ENCODE measurements around the gene ECT2.
"Not testable (repeated sequence)": the region's sequence is repeated elsewhere in the genome, so short reads cannot be mapped to it uniquely, and the experiment has no call there.

Gene ECT2

DNA sequence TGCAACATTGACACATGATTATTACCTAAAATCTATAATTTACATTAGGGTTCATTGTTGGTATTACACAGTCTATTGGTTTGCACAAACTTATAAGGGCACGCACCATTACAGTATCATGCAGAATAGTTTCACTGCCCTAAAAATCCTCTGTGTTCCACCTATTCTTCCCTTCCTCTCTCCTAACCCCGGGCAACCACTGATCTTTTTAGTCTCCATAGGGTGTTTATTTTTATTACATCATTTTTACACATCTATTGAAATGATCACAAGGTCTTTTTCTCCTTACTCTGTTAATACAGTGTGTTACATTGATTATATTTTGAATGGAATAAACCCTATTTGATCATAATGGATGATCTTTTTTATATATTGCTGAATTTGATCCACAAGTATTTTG is 15.5 kb upstream of the ECT2 start:
- no peak for DNase-seq (ENCODE audit: low read depth)

- DNase-seq (ENCODE audit: low read depth): no peak
Measured at GRCh38 chr3:172739462-172739861, 11.1 kb upstream of the ECT2 start.

GRCh38 chr3:172746475-172746874 is 4.1 kb upstream of the ECT2 start:
- no peak for DNase-seq (ENCODE audit: low read depth)

DNA sequence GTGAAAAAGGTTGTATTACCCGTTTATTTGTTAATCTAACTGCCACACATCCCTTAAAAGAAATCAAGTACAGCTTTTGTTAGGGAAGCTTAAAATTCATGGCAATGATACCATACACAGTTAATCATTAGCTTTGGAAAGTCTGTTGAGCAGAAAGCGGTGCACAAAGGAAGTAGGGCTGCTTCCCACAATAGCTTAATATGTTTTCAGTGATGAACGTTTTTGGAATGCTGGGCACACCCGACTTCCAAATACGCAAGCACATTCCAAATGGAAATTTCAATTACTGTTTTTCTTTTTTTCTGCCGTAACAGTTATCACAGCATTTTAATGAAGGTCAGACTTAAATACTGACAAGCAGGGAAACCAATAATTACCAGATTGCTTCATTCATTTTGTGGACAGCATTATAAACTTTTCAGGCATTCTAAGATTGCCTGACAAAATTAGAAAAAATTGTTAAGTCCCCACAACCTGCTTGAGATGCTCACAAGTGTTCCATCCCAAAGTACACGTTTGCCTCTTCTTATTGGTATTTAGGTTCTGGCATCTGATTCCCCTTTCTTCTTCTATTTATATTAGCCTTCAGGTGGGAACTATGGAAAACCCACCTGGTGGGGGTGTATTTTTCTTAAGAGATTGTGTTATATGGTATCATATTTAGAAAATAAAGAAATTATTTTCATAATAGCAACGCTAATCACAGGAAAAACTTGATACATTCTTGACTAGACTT is 1.1 kb upstream of the ECT2 start:
- DNase-seq (ENCODE audit: low read depth): no peak

DNA sequence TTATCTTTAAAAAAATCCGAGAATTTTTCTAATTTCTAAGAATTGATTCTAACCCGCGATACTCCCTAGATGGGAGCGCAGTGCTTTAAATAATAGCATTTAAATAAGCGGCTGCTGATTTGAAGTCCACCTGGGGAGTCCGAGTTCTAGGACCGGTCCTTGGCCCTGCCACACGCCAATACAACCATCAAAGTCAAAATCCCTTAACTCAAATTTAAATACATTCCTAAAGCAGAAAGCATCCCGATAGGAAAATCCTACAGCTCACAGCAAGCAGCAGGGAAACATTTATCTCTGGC is 508 bp upstream of the ECT2 start:
- DNase-seq (ENCODE audit: low read depth): no peak

DNA sequence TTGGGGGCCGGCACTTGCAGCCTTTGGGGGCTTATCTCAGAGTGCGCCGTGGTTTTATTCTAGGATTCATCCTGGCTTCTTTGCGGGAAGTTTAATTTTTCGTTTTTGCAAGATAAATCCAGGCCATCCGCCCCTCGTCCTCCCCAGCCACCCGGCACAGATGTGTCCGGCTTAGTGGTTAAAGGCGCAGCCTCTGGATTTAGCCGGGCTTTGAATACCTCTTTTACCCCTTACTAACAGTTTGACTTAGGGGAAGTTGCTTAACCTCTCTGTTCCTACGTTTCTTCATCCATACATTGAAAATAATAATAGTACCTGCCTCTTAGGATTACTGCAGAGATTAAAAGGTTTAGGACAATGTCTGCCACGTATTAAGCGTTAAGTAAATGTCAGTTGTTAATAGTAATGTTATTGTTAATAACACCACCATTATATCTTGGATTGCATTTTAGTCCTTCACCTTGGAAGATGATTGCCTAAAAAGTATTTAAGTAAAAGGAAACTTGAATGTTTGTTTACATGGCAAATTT is 714 bp downstream of the ECT2 start:
- DNase-seq (ENCODE audit: low read depth): no peak

DNA sequence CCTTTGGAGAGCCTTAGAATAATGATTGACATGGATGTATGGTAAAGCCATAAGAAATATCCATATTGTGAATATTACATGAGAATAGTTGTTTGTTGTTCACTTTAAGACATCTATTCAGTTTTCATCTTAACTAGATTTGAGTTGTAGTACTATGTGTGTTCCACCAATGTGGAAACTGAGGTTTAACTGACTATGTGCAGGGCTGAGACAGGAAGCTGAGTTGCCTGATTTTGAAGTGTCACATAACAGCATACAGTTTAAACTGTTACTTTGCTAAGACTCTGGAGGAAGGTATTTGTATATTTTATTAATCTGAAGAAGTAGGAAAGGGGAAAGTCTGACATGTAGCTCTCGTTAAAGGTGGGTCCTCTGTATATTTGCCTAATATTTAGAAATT is 2.1 kb downstream of the ECT2 start:
- no peak for DNase-seq (ENCODE audit: low read depth)

- DNase-seq (ENCODE audit: low read depth): no peak
Measured at GRCh38 chr3:172753125-172753524, 2.6 kb downstream of the ECT2 start.

GRCh38 chr3:172760416-172760815 is 9.9 kb downstream of the ECT2 start:
- not testable (repeated sequence) for DNase-seq (ENCODE audit: low read depth)

DNA sequence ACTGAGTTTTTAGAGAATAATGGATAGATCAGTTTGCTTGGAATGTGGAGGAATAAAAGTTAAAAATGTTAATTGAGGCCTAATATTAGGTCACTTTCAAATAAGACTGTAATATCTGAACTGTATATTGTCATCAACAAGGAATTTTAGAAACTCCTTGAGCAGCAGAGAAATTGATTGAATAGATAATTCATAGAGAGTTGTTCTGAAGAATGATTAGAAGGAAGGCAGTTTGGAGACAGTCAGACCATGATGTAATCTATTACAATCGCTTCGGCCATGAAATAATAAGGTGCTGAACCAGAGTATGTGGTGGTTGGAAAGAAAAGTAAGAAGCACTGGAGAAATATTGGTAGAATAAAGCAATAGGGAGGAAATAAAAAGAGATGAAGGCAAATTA is 15.7 kb downstream of the ECT2 start:
- DNase-seq (ENCODE audit: low read depth): no peak

DNA sequence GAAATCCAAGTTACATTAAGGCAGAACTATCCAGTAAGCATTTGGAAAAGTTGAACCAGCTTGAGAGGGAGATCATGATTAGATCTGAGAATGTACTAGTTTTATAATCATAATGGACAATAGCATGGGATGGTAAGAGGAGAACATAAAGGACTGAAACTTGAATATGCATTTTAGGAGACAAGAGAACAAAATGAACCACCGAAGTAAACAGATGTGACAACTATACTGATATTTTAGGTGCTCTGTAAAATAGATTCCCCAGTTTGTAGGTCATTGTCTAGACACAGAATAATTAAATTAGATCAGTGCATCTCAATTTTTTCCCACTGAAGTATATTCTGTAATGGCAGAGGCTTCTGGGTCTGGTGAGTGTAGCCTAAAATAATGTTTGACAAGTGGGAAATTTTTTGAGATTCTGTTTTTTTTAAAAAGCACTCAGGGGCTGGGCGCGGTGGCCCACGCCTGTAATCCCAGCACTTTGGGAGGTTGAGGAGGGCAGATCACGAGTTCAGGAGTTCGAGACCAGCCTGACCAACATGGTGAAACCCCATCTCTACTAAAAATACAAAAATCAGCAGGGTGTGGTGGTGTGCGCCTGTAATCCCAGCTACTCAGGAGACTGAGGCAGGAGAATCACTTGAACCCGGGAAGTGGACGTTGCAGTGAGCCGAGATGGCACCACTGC is 16.3 kb downstream of the ECT2 start:
- DNase-seq (ENCODE audit: low read depth): no peak

GRCh38 chr3:172770382-172770781 is 19.9 kb downstream of the ECT2 start:
- DNase-seq (ENCODE audit: low read depth): no peak

DNA sequence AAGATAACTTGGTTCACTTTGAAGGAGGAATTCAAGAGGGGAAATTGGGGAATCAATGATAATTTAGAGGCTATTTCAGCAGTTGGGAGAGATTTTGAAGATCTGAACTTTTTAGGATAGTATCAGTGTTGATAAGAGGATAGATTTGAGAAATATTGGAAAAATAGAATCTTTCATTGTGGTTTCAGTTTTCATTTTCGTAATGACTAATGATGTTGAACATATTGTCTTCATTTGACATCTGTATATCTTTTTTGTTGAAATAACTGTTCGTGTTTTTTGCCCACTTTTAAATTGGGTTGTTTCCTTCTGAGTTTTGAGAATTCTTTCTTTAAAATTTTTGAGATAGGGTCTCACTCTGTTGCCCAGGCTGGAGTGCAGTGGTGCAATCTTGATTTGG is 21.1 kb downstream of the ECT2 start:
- DNase-seq (ENCODE audit: low read depth): no peak

- DNase-seq (ENCODE audit: low read depth): no peak
Measured at GRCh38 chr3:172776049-172776717, 25.7 kb downstream of the ECT2 start.

DNA sequence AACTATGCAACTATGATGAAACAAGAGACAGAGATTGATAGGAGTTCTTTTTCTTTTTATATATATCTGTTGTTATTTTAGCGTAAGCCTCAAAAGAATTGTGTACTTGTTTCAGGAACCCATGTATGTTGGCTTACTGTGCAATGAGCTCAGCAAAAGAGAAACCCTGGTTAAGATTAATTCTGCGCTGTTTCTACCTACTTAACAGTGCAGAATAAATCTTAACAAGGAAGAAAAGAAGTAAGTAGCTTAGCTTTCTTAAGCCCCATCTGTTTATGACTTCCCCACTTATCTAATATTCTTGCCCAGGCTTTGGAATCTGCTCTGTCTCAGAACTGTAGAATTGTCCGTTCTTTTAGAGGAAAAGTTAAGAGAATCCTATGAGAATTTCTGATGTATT is 27.4 kb downstream of the ECT2 start:
- no peak for DNase-seq (ENCODE audit: low read depth)

- no peak for DNase-seq (ENCODE audit: low read depth)
Measured at GRCh38 chr3:172782235-172782634, 31.7 kb downstream of the ECT2 start.

GRCh38 chr3:172786036-172786435 is 35.5 kb downstream of the ECT2 start:
- no peak for DNase-seq (ENCODE audit: low read depth)

GRCh38 chr3:172787019-172787418 is 36.5 kb downstream of the ECT2 start:
- no peak for DNase-seq (ENCODE audit: low read depth)

DNA sequence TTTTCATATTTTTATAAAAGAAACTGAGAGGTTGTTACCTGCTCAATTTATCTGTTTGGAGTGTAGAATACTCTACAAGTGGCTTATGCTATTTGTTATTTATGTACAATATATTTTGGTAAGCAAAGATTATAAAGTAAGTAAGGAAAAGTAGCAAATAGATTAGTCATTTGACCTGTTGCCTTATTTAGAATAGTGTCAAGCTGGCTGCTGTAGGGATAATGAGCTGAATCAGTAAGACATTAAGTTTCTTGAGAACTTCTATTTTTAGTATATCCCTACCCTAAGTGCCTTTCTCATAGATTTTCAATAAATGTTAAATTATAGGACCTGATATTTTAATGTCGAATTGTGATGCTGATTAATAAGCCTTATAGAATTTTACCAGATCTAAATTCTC is 37.2 kb downstream of the ECT2 start:
- DNase-seq (ENCODE audit: low read depth): no peak

DNA sequence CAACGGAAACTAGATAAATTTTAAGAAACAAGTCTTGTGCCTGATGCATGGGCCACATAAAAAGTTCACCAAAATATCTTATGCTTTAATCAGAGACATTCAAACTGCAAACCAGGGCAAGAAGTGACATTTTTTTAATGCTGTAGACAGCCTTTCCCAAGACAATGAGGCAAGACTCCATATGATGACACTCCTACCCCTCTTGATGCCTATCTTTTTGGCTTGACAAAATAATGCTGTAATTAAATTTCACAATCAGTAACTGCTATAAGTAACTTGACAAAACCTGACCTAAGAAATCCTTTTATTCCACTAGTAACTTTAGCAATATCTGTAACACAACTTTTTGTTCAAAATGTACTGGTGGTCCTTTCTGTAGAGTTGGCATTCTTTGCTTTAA is 48.7 kb downstream of the ECT2 start:
- DNase-seq (ENCODE audit: low read depth): no peak

DNA sequence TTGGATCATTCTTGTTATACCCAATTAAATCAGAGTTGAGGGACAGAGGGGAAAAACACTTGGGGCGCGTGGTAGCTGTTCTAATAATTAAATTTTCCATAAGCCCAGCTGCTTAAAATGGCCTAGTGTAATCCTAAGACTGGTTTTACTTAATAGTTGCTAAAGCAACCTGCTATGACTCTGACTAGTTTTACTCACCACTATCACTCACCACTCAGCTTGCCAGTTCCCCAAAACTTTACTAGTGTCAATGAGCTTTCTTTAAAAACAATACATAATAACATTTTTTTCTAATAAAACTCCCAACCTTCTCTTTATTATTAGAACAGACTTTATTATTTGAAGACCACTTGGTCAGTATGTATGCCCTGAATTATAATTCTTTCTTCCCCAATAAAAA is 49.6 kb downstream of the ECT2 start:
- DNase-seq (ENCODE audit: low read depth): no peak

DNA sequence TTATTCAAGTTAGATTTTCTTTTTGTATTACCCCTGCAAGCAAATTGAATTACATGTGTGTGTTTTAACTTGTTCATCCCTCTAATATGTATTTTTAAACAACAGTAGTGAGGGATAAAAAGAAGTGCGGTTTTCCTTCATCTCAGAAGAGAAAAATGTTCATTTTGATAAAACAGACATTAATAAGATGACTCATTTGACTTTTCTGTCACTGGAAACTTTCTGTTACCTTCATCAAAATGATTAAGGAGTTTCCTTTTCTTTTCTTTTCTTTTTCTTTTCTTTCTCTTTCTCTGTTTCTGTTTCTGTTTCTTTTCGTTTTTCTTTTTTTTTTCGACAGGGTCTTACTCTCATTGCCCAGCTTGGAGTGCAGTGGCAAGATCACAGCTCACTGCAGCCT is 53.0 kb downstream of the ECT2 start:
- no peak for DNase-seq (ENCODE audit: low read depth)

- no peak for DNase-seq (ENCODE audit: low read depth)
Measured at GRCh38 chr3:172804323-172804722, 53.8 kb downstream of the ECT2 start.
